HepG2 (cell line): ENCODE measurements around the gene SSTR5. TPM values are rescaled to one million over a fixed set of nuclear protein-coding genes. Genes with fewer than 3 reads are reported as not detected.

ENCODE experiments used
- ATAC-seq: fragments of 200-7000 bp; cut with Tn5 transposase; 3 replicates; pipeline ENCODE4 v1.9.1; 2020; ENCODE audit warnings: mild to moderate bottlenecking, moderate library complexity
- BruUV-seq: library from RNA; stranded (reverse); fragments of 400-500 nt; replicated peaks from 2 replicates; lab custom pipeline; 2021; lab: Mats Ljungman, UMichigan
- CTCF ChIA-PET: fragments of 300-600 bp; formaldehyde crosslinking; extraction: SDS; loops from one replicate; lab custom pipeline; 2021; ENCODE audit warnings: low total read pairs, inconsistent platforms, low intra/inter-chr PET ratio; lab: Yijun Ruan, JAX
- POLR2A ChIA-PET: fragments of 350-600 bp; sonication (Branson Sonifier 250); formaldehyde crosslinking; loops from one replicate; lab custom pipeline; 2020; ENCODE audit warnings: antibody characterized with exemption, inconsistent platforms; lab: Yijun Ruan, JAX
- DNase-seq: peaks from one replicate; pipeline ENCODE4 v3.0.0-alpha.2; 2015; ENCODE audit warnings: low spot score
- FAIRE-seq: peaks from 3 replicates; lab custom pipeline; 2011; peaks lifted over from hg19 to GRCh38; lab: Jason Lieb, UNC
- H2AFZ ChIP-seq: one replicate; pipeline ENCODE4 v1.6.1; 2011; ENCODE audit warnings: low read length, inconsistent platforms
- H3K27ac ChIP-seq: fragments of 300-600 bp; 3 replicates; pipeline ENCODE4 v1.8.0; 2011; ENCODE audit warnings: mixed run types, mild to moderate bottlenecking, mixed read lengths, low read length, inconsistent platforms; ENCODE audit not compliant: insufficient read depth; ENCODE audit errors: extremely low read length
- H3K27me3 ChIP-seq, 2 experiments: fragments of 200-600 bp in 1 of 2; 2 replicates in 1 of 2; 3 replicates in 1 of 2; pipeline versions ENCODE4 v1.6.0 to v1.8.0; 2011; ENCODE audit warnings: low read length in 2 of 2, mild to moderate bottlenecking in 2 of 2, moderate library complexity in 2 of 2, inconsistent platforms in 1 of 2; ENCODE audit not compliant: insufficient read depth in 2 of 2, control insufficient read depth in 1 of 2
- H3K36me3 ChIP-seq, 2 experiments: fragments of 200-600 bp in 1 of 2; replicated peaks in 1 of 2; 2 replicates in 1 of 2; 3 replicates in 1 of 2; pipeline versions ENCODE4 v1.5.1 to v1.8.0; 2011; ENCODE audit warnings: low read length in 2 of 2, inconsistent platforms in 1 of 2; ENCODE audit not compliant: insufficient read depth in 2 of 2, control insufficient read depth in 1 of 2
- H3K4me1 ChIP-seq: 2 replicates; pipeline ENCODE4 v1.5.1; 2012; ENCODE audit warnings: low read length, inconsistent platforms; ENCODE audit not compliant: insufficient read depth
- H3K4me2 ChIP-seq: 2 replicates; pipeline ENCODE4 v1.6.0; 2011; ENCODE audit warnings: low read depth, low read length, inconsistent platforms
- H3K4me3 ChIP-seq, 3 experiments: fragments of 200-600 bp in 1 of 3; sonication (generic), shearing (Covaris generic) in 1 of 3; replicated peaks in 1 of 3; 2 replicates each; pipeline ENCODE4 v1.5.1; 2011 to 2016; ENCODE audit warnings: low read length in 3 of 3, inconsistent platforms in 2 of 3, low read depth in 2 of 3, mild to moderate bottlenecking in 2 of 3, control low read depth in 1 of 3, mixed read lengths in 1 of 3; ENCODE audit not compliant: insufficient read depth in 1 of 3
- H3K79me2 ChIP-seq: one replicate; pipeline ENCODE4 v1.6.1; 2011; ENCODE audit warnings: low read length, inconsistent platforms; ENCODE audit not compliant: insufficient read depth
- H3K9ac ChIP-seq: 2 replicates; pipeline ENCODE4 v1.6.0; 2011; ENCODE audit warnings: mild to moderate bottlenecking, low read depth, low read length, inconsistent platforms; ENCODE audit not compliant: insufficient read depth
- H3K9me3 ChIP-seq: 2 replicates; pipeline ENCODE4 v1.5.1; 2012; ENCODE audit warnings: mild to moderate bottlenecking, low read length
- H4K20me1 ChIP-seq: 2 replicates; pipeline ENCODE4 v1.6.0; 2011; ENCODE audit warnings: inconsistent platforms, mild to moderate bottlenecking, low read length, moderate library complexity; ENCODE audit not compliant: insufficient read depth
- KDM5B ChIP-seq: sonication (generic); formaldehyde crosslinking; IDR thresholded peaks from 2 replicates; pipeline ENCODE4 v1.4.0; 2020; ENCODE audit warnings: missing genetic modification reagents, mild to moderate bottlenecking, borderline replicate concordance
- PCBP1 ChIP-seq: fragments of 200-400 bp; formaldehyde crosslinking; IDR thresholded peaks from 2 replicates; pipeline ENCODE4 v1.6.1; 2017; ENCODE audit warnings: mild to moderate bottlenecking, low read depth, low read length, borderline replicate concordance
- WGBS: methylation state at CpG from one replicate; pipeline ENCODE4 v1.1.6; 2017; ENCODE audit warnings: low lambda C conversion rate; 5-methylcytosine and 5-hydroxymethylcytosine counted together
- in situ Hi-C: cut with HindIII; loops from 2 replicates; pipeline ENCODE4 v1.10.0; 2017; ENCODE audit warnings: low pct_unique_long_range_greater_than_20kb; ENCODE audit not compliant: extremely low pct_ligation_motif_present
- intact Hi-C: fragments of 100-400 bp; cut with micrococcal nuclease; formaldehyde crosslinking; loops from one replicate; pipeline ENCODE4 v1.10.0; 2022; ENCODE audit not compliant: unreplicated experiment
- polyA plus RNA-seq, 8 experiments: library from polyadenylated mRNA; depleted of rRNA in 3 of 8; stranded (reverse) in 7 of 8; unstranded in 1 of 8; fragments of >200 nt; fragmentation: Illumina TruSeq in 4 of 8; extraction: Trizol in 4 of 8; gene quantifications; 2 replicates each; pipeline versions ENCODE4 v1.2.1 to v1.2.3, GENCODE V29; 2011 to 2016; ENCODE audit warnings: low read depth in 4 of 8, missing spikeins in 1 of 8, mixed read lengths in 1 of 8; ENCODE audit not compliant: insufficient read depth in 1 of 8
- total RNA-seq, 5 experiments: library from RNA; depleted of rRNA; stranded (reverse); fragments of >200 nt; fragmentation: Illumina TruSeq; extraction: Trizol; gene quantifications; 2 replicates each; pipeline ENCODE4 v1.2.3, GENCODE V29; 2016; ENCODE audit warnings: low read depth in 1 of 5
- TF ChIP-seq, protein P1 (sequence below): IDR thresholded peaks from 2 replicates; pipeline ENCODE4 v1.6.1; 2016; ENCODE audit warnings: control low read depth
- TF ChIP-seq, protein P2 (sequence below): sonication (generic); formaldehyde crosslinking; IDR thresholded peaks from 2 replicates; pipeline ENCODE4 v1.8.1; 2023; ENCODE audit warnings: mild to moderate bottlenecking, missing genetic modification reagents

SSTR5 gene
- total and polyA plus RNA-seq, 2 of the 13 experiments (the other 11 are each of a cell fraction or from before 2014, with no cell fraction given), result 0.20 to 0.49 TPM

GRCh38 chr16:1096169-1097082 lies 23.9 kb downstream of the SSTR5 start, which contains the start of gene C1QTNF8:
C1QTNF8 (minus strand) TSS chr16:1096244; CDS start chr16:1094922, 1,322 bp downstream.
- TF ChIP-seq PCBP1 (no peak), KDM5B (CRISPR knock-in tag) (no peak)
- TF ChIP-seq, protein P1, sequence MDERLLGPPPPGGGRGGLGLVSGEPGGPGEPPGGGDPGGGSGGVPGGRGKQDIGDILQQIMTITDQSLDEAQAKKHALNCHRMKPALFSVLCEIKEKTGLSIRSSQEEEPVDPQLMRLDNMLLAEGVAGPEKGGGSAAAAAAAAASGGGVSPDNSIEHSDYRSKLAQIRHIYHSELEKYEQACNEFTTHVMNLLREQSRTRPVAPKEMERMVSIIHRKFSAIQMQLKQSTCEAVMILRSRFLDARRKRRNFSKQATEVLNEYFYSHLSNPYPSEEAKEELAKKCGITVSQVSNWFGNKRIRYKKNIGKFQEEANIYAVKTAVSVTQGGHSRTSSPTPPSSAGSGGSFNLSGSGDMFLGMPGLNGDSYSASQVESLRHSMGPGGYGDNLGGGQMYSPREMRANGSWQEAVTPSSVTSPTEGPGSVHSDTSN (CRISPR knock-in tag), result no peak
- TF ChIP-seq, protein P2, sequence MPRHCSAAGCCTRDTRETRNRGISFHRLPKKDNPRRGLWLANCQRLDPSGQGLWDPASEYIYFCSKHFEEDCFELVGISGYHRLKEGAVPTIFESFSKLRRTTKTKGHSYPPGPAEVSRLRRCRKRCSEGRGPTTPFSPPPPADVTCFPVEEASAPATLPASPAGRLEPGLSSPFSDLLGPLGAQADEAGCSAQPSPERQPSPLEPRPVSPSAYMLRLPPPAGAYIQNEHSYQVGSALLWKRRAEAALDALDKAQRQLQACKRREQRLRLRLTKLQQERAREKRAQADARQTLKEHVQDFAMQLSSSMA (CRISPR knock-in tag), result no peak
- DNase-seq, result no peak
- ChIA-PET POLR2A (no interaction called here), CTCF (no interaction called here)
- BruUV-seq, result no TSS peak
- Histone ChIP-seq H4K20me1 (no peaks in the 10 kb centered on the region), H3K36me3 (no peaks in the 10 kb centered on the region), H2AFZ (no peak within 1 kb of the TSS), H3K4me3 (no peak within 1 kb of the TSS), H3K79me2 (no peaks in the 10 kb centered on the region), H3K4me1 (peaks cover 4% of the 10 kb centered on the region), H3K9me3 (no peaks in the 10 kb centered on the region), H3K9ac (no peak within 1 kb of the TSS), H3K4me2 (no peak within 1 kb of the TSS), H3K27me3 (peaks cover 26 to 64% of the 10 kb centered on the region in 2 experiments), H3K27ac (no peak within 1 kb of the TSS)
- ATAC-seq, result no peak
- intact Hi-C loops, result no loop called here
- no CpG with 5 or more reads among the region's 55 CpGs for WGBS
- in situ Hi-C loops, result no loop called here
- no peak for FAIRE-seq
